KMS-11 (cell line): ENCODE measurements around the gene MTUS2.

Experiments
- H2AFZ ChIP-seq: fragments of 200-600 bp; sonication (generic); 2 replicates; pipeline ENCODE4 v1.6.1; 2016; ENCODE audit warnings: antibody characterized with exemption, mixed run types, low read depth
- H3K27ac ChIP-seq: fragments of 200-600 bp; sonication (generic); 2 replicates; pipeline ENCODE4 v1.6.1; 2016; ENCODE audit warnings: mild to moderate bottlenecking, mixed run types
- H3K27me3 ChIP-seq: fragments of 200-600 bp; sonication (generic); 2 replicates; pipeline ENCODE4 v1.6.1; 2017; ENCODE audit warnings: mild to moderate bottlenecking, low read depth, mixed run types, moderate library complexity; ENCODE audit not compliant: insufficient read depth
- H3K36me3 ChIP-seq: fragments of 200-600 bp; sonication (generic); 2 replicates; pipeline ENCODE4 v1.6.1; 2017; ENCODE audit warnings: mild to moderate bottlenecking, mixed run types; ENCODE audit not compliant: insufficient read depth
- H3K4me1 ChIP-seq: fragments of 200-600 bp; sonication (generic); 2 replicates; pipeline ENCODE4 v1.6.1; 2016; ENCODE audit warnings: mild to moderate bottlenecking, low read depth, mixed run types; ENCODE audit not compliant: poor library complexity, severe bottlenecking
- H3K4me2 ChIP-seq: fragments of 200-600 bp; sonication (generic); 2 replicates; pipeline ENCODE4 v1.7.0; 2016; ENCODE audit warnings: mild to moderate bottlenecking, mixed run types
- H3K4me3 ChIP-seq: fragments of 200-600 bp; sonication (generic); IDR thresholded peaks from 2 replicates; pipeline ENCODE4 v1.6.1; 2017; ENCODE audit warnings: low read depth, low read length, mixed read lengths; ENCODE audit not compliant: insufficient read depth
- H3K79me2 ChIP-seq: fragments of 200-600 bp; sonication (generic); 2 replicates; pipeline ENCODE4 v1.6.1; 2016; ENCODE audit warnings: low read depth, mixed run types; ENCODE audit not compliant: insufficient read depth
- H3K9ac ChIP-seq: fragments of 200-600 bp; sonication (generic); 2 replicates; pipeline ENCODE4 v1.6.1; 2016; ENCODE audit warnings: mild to moderate bottlenecking, mixed run types
- H4K20me1 ChIP-seq: fragments of 200-600 bp; sonication (generic); 2 replicates; pipeline ENCODE4 v1.6.1; 2016; ENCODE audit warnings: mild to moderate bottlenecking, mixed run types; ENCODE audit not compliant: insufficient read depth
- CTCF ChIP-seq: fragments of 200-600 bp; sonication (generic); conservative IDR thresholded peaks from 2 replicates; pipeline ENCODE4 v1.6.1; 2017; ENCODE audit warnings: low read depth, mild to moderate bottlenecking, antibody characterized with exemption, low read length, moderate library complexity, mixed read lengths

MTUS2 gene

GRCh38 chr13:29504691-29505090 lies 684.6 kb downstream of the MTUS2 start:
- no peak overlapping the region for H3K27ac ChIP-seq
- no peak overlapping the region for H3K9ac ChIP-seq
- H3K36me3 ChIP-seq: no peaks in the 10 kb centered on the region
- no peak overlapping the region for H3K4me3 ChIP-seq
- peaks cover 21% of the 10 kb centered on the region for H3K4me1 ChIP-seq
- no peak for TF ChIP-seq CTCF
- H4K20me1 ChIP-seq: no peaks in the 10 kb centered on the region
- H3K27me3 ChIP-seq: no peaks in the 10 kb centered on the region
- H3K4me2 ChIP-seq: no peak overlapping the region
- no peaks in the 10 kb centered on the region for H3K79me2 ChIP-seq
- H2AFZ ChIP-seq: no peak overlapping the region

- Histone ChIP-seq H3K4me2 (no peak overlapping the region), H3K4me3 (no peak overlapping the region), H3K27ac (no peak overlapping the region), H3K9ac (no peak overlapping the region), H3K79me2 (no peaks in the 10 kb centered on the region), H3K4me1 (peaks cover 25% of the 10 kb centered on the region), H2AFZ (no peak overlapping the region), H3K36me3 (no peaks in the 10 kb centered on the region), H4K20me1 (no peaks in the 10 kb centered on the region), H3K27me3 (no peaks in the 10 kb centered on the region)
- no peak for TF ChIP-seq CTCF
These were observed 685.4 kb downstream of the MTUS2 start for GRCh38 chr13:29505511-29505910.

- Histone ChIP-seq H3K27ac (0 out of 2 replicates have a peak overlapping the region, but pooled peaks have one; percentile 69), H3K36me3 (no peaks in the 10 kb centered on the region), H3K9ac (no peak overlapping the region), H3K4me1 (peaks cover 25% of the 10 kb centered on the region), H3K4me3 (no peak overlapping the region), H4K20me1 (no peaks in the 10 kb centered on the region), H3K27me3 (no peaks in the 10 kb centered on the region), H2AFZ (no peak overlapping the region), H3K79me2 (no peaks in the 10 kb centered on the region), H3K4me2 (no peak overlapping the region)
- TF ChIP-seq CTCF: no peak
These were observed 685.8 kb downstream of the MTUS2 start for GRCh38 chr13:29505950-29506349.

GRCh38 chr13:29507356-29507755 lies 687.2 kb downstream of the MTUS2 start:
- H3K4me3 ChIP-seq: no peak overlapping the region
- H3K36me3 ChIP-seq: no peaks in the 10 kb centered on the region
- no peaks in the 10 kb centered on the region for H4K20me1 ChIP-seq
- H3K4me2 ChIP-seq: peak overlapping the region; percentile 45; the same call in 1 of the 2 replicates
- H3K4me1 ChIP-seq: peaks cover 25% of the 10 kb centered on the region
- peak overlapping the region; percentile 69 for H3K27ac ChIP-seq
- no peak for TF ChIP-seq CTCF
- H3K9ac ChIP-seq: peak overlapping the region; percentile 16; the same call in 1 of the 2 replicates
- no peaks in the 10 kb centered on the region for H3K27me3 ChIP-seq
- no peak overlapping the region for H2AFZ ChIP-seq
- H3K79me2 ChIP-seq: no peaks in the 10 kb centered on the region
